ENCODE measurements around the gene LTBP1.

- no peak for TF ChIP-seq RAD21 (IDR thresholded peaks at IDR 0.05; ENCODE audit: low read depth)
- no peak for TF ChIP-seq CEBPB (IDR thresholded peaks at IDR 0.05)
- TF ChIP-seq EP300 (IDR thresholded peaks at IDR 0.05; ENCODE audit: borderline replicate concordance) = no peak
- TF ChIP-seq CREB1 (IDR thresholded peaks at IDR 0.05; ENCODE audit: low read depth) = no peak
- TF ChIP-seq, protein P1, sequence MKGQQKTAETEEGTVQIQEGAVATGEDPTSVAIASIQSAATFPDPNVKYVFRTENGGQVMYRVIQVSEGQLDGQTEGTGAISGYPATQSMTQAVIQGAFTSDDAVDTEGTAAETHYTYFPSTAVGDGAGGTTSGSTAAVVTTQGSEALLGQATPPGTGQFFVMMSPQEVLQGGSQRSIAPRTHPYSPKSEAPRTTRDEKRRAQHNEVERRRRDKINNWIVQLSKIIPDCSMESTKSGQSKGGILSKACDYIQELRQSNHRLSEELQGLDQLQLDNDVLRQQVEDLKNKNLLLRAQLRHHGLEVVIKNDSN (IDR thresholded peaks at IDR 0.05) = no peak
- TF ChIP-seq REST (IDR thresholded peaks at IDR 0.05; ENCODE audit: low read depth) = no peak
- no peak for TF ChIP-seq ZBTB7A (IDR thresholded peaks at IDR 0.05; ENCODE audit: low read depth)
- no peak for TF ChIP-seq MAX (IDR thresholded peaks at IDR 0.05)
- TF ChIP-seq TCF12 (IDR thresholded peaks at IDR 0.05; ENCODE audit: low read depth) = no peak
- no peak for TF ChIP-seq TAF1 (IDR thresholded peaks at IDR 0.05; ENCODE audit: low read depth)
- no peak for TF ChIP-seq TEAD4 (IDR thresholded peaks at IDR 0.05)
These were observed 162.0 kb downstream of the LTBP1 start for GRCh38 chr2:33108483-33109443.

Measured in Ishikawa (cell line).